Thyroid gland (tissue), 4 donors: ENCODE measurements around the gene PYDC2. TPM values are rescaled to one million over a fixed set of nuclear protein-coding genes. Genes with fewer than 3 reads are reported as not detected.
A peak's percentile ranks its signal among the peaks of the same experiment; 100 is the strongest.

ENCODE experiments used
- DNase-seq, 2 donors: peaks; one replicate each; pipeline ENCODE4 v3.0.0-alpha.2; 2019
- H3K27ac ChIP-seq, 3 donors: fragments of 200-600 bp; sonication (generic); 1 replicate in 2 of 3; 2 replicates in 1 of 3; pipeline ENCODE4 v1.5.1; 2016 to 2019; ENCODE audit warnings: mild to moderate bottlenecking in 1 of 3, moderate library complexity in 1 of 3
- H3K27me3 ChIP-seq: fragments of 200-600 bp; sonication (generic); one replicate; pipeline ENCODE4 v1.5.1; 2019
- H3K36me3 ChIP-seq, 2 donors: fragments of 200-600 bp; sonication (generic); one replicate each; pipeline ENCODE4 v1.5.1; 2016 to 2019
- H3K4me1 ChIP-seq, 2 donors: fragments of 200-600 bp; sonication (generic); one replicate each; pipeline ENCODE4 v1.5.1; 2017 to 2019
- H3K4me3 ChIP-seq, 3 donors: fragments of 200-600 bp; sonication (generic); replicated peaks in 1 of 3; 1 replicate in 2 of 3; 2 replicates in 1 of 3; pipeline ENCODE4 v1.5.1; 2016; ENCODE audit warnings: mild to moderate bottlenecking in 1 of 3
- H3K9me3 ChIP-seq: fragments of 200-600 bp; sonication (generic); one replicate; pipeline ENCODE4 v1.5.1; 2017
- CTCF ChIP-seq, 6 experiments: fragments of 200-600 bp in 3 of 6; fragments of 450-650 bp in 3 of 6; sonication (generic) in 3 of 6; IDR thresholded peaks; one replicate each; pipeline ENCODE4 v1.5.1; 2016 to 2019; ENCODE audit warnings: antibody characterized with exemption in 6 of 6, mild to moderate bottlenecking in 2 of 6, inconsistent platforms in 1 of 6, moderate library complexity in 1 of 6
- POLR2A ChIP-seq, 2 donors: fragments of 450-650 bp; IDR thresholded peaks; one replicate each; pipeline ENCODE4 v1.6.1; 2017; ENCODE audit warnings: antibody characterized with exemption in 2 of 2, mild to moderate bottlenecking in 2 of 2, moderate library complexity in 1 of 2
- WGBS, 2 donors: methylation state at CpG; one replicate each; pipeline ENCODE4 v1.1.5; 2017; 5-methylcytosine and 5-hydroxymethylcytosine counted together
- intact Hi-C: fragments of 100-400 bp; cut with DNase I; formaldehyde crosslinking; loops from one replicate; pipeline ENCODE4 v1.15.1; 2023
- total RNA-seq, 4 donors: library from RNA; depleted of rRNA; stranded (reverse); fragments of >200 nt; gene quantifications; one replicate each; pipeline ENCODE4 v1.2.3, GENCODE V29; 2016

The PYDC2 gene
- total RNA-seq, 4 donors from 2014 or later: not detected

- WGBS, 2 donors: 86 to 87% methylated on average over 9 of the region's 9 CpGs
- Histone ChIP-seq H3K27ac (no peak overlapping the region), H3K9me3 (no peaks in the 10 kb centered on the region), H3K36me3 (no peaks in the 10 kb centered on the region), H3K27me3 (no peaks in the 10 kb centered on the region), H3K4me1 (peaks cover 0 to 4% of the 10 kb centered on the region in 2 donors), H3K4me3 (no peak overlapping the region)
- no peak for TF ChIP-seq CTCF (IDR thresholded peaks at IDR 0.05)
- intact Hi-C loops: loop anchor here (10.0 kb wide), 1 partner anchor 1029 kb away; no protein-coding TSS in a partner anchor
- no peak for DNase-seq
These were observed 45.4 kb upstream of the PYDC2 start for GRCh38 chr3:191415566-191415965.

GRCh38 chr3:191417457-191417729 is 43.6 kb upstream of the PYDC2 start:
- 28 to 46% methylated on average over 6 of the region's 6 CpGs for WGBS, 2 donors
- no peaks in the 10 kb centered on the region for H3K27me3 ChIP-seq
- peak; percentile 51 to 65 for DNase-seq
- no peaks in the 10 kb centered on the region for H3K36me3 ChIP-seq
- no peaks in the 10 kb centered on the region for H3K9me3 ChIP-seq
- intact Hi-C loops: loop anchor here (10.0 kb wide), 1 partner anchor 1027 kb away; no protein-coding TSS in a partner anchor
- TF ChIP-seq POLR2A (IDR thresholded peaks at IDR 0.05): no peak
- no peak for TF ChIP-seq CTCF (IDR thresholded peaks at IDR 0.05)
- no peak overlapping the region for H3K4me3 ChIP-seq
- peaks cover 0 to 4% of the 10 kb centered on the region in 2 donors for H3K4me1 ChIP-seq
- H3K27ac ChIP-seq: no peak overlapping the region

GRCh38 chr3:191420771-191421170 is 40.2 kb upstream of the PYDC2 start:
- intact Hi-C loops: no loop called here
- H3K36me3 ChIP-seq: no peaks in the 10 kb centered on the region
- no peak for TF ChIP-seq POLR2A (IDR thresholded peaks at IDR 0.05)
- TF ChIP-seq CTCF (IDR thresholded peaks at IDR 0.05): no peak
- no peak overlapping the region for H3K4me3 ChIP-seq
- no peaks in the 10 kb centered on the region for H3K9me3 ChIP-seq
- 96 to 97% methylated on average over 2 of the region's 2 CpGs for WGBS, 2 donors
- peaks cover 0 to 4% of the 10 kb centered on the region in 2 donors for H3K4me1 ChIP-seq
- no peak overlapping the region for H3K27ac ChIP-seq
- H3K27me3 ChIP-seq: no peaks in the 10 kb centered on the region
- no peak for DNase-seq

- Histone ChIP-seq H3K4me1 (no peaks in the 10 kb centered on the region), H3K9me3 (no peaks in the 10 kb centered on the region), H3K27me3 (no peaks in the 10 kb centered on the region), H3K36me3 (no peaks in the 10 kb centered on the region), H3K27ac (no peak overlapping the region), H3K4me3 (no peak overlapping the region)
- no peak for DNase-seq
- intact Hi-C loops: no loop called here
- TF ChIP-seq POLR2A (IDR thresholded peaks at IDR 0.05) (no peak), CTCF (IDR thresholded peaks at IDR 0.05) (no peak)
- 60 to 75% methylated on average over 3 of the region's 3 CpGs for WGBS, 2 donors
These were observed 36.1 kb upstream of the PYDC2 start for GRCh38 chr3:191424881-191425280.

- WGBS, 2 donors: 87 to 96% methylated on average over 11 of the region's 11 CpGs
- no peaks in the 10 kb centered on the region for H3K9me3 ChIP-seq
- DNase-seq: no peak
These were observed 35.6 kb upstream of the PYDC2 start for GRCh38 chr3:191425322-191425734.

More at GRCh38 chr3:191425322-191425734, 35.6 kb upstream of the PYDC2 start:
- TF ChIP-seq CTCF (IDR thresholded peaks at IDR 0.05): no peak
- no peak for TF ChIP-seq POLR2A (IDR thresholded peaks at IDR 0.05)
- H3K4me3 ChIP-seq: no peak overlapping the region
- intact Hi-C loops: no loop called here
- no peak overlapping the region for H3K27ac ChIP-seq
- H3K4me1 ChIP-seq: no peaks in the 10 kb centered on the region
- no peaks in the 10 kb centered on the region for H3K36me3 ChIP-seq
- no peaks in the 10 kb centered on the region for H3K27me3 ChIP-seq
